ENCODE results near the gene PRLR.

The PRLR gene

GRCh38 chr5:35158622-35159369 is 71.5 kb downstream of the PRLR start:
- no peak for DNase-seq

GRCh38 chr5:35158204-35158603 is 72.1 kb downstream of the PRLR start:
- DNase-seq = no peak

- no peak for DNase-seq
Measured at GRCh38 chr5:35153375-35153932, 76.8 kb downstream of the PRLR start.

GRCh38 chr5:35152733-35153132 is 77.6 kb downstream of the PRLR start:
- DNase-seq = no peak

- DNase-seq = no peak
Measured at GRCh38 chr5:35151146-35151920, 79.0 kb downstream of the PRLR start.

GRCh38 chr5:35149041-35149440 is 81.2 kb downstream of the PRLR start:
- DNase-seq = no peak

- DNase-seq = no peak
Measured at GRCh38 chr5:35146406-35146805, 83.9 kb downstream of the PRLR start.

GRCh38 chr5:35145691-35146317 is 84.5 kb downstream of the PRLR start:
- no peak for DNase-seq

GRCh38 chr5:35145012-35145411 is 85.3 kb downstream of the PRLR start:
- no peak for DNase-seq

GRCh38 chr5:35143841-35144240 is 86.4 kb downstream of the PRLR start:
- no peak for DNase-seq

GRCh38 chr5:35141739-35142138 is 88.5 kb downstream of the PRLR start:
- no peak for DNase-seq

GRCh38 chr5:35138232-35138631 is 92.1 kb downstream of the PRLR start:
- DNase-seq = no peak

- DNase-seq = no peak
Measured at GRCh38 chr5:35136386-35136785, 93.9 kb downstream of the PRLR start.

- no peak for DNase-seq
Measured at GRCh38 chr5:35135239-35135700, 95.0 kb downstream of the PRLR start.

GRCh38 chr5:35134278-35135030 is 95.8 kb downstream of the PRLR start:
- no peak for DNase-seq

GRCh38 chr5:35133186-35133585 is 97.1 kb downstream of the PRLR start:
- DNase-seq = no peak

GRCh38 chr5:35131723-35132122 is 98.6 kb downstream of the PRLR start:
- DNase-seq = no peak

GRCh38 chr5:35129921-35130485 is 100.3 kb downstream of the PRLR start:
- DNase-seq = no peak

GRCh38 chr5:35129276-35129675 is 101.0 kb downstream of the PRLR start:
- no peak for DNase-seq

GRCh38 chr5:35127006-35127405 is 103.3 kb downstream of the PRLR start:
- DNase-seq = no peak

GRCh38 chr5:35125746-35126145 is 104.5 kb downstream of the PRLR start:
- DNase-seq = no peak

- no peak for DNase-seq
Measured at GRCh38 chr5:35124932-35125331, 105.4 kb downstream of the PRLR start.

Measured in SHP77 (cell line).